Cardiac muscle cell (in vitro differentiated cells and primary cell): ENCODE data around the gene CLIC1. TPM values are rescaled to one million over a fixed set of nuclear protein-coding genes. Genes with fewer than 3 reads are reported as not detected.
A peak's percentile ranks its signal among the peaks of the same experiment; 100 is the strongest.

Experiments
- DNase-seq, 2 donors: peaks; one replicate each; pipeline versions ENCODE4 v3.0.0 to v3.0.0-alpha.2; 2010 to 2017; ENCODE audit warnings: low read depth in 1 of 2, low spot score in 1 of 2
- H3K27ac ChIP-seq: fragments of 200-600 bp; sonication (generic); 2 replicates; pipeline ENCODE4 v1.5.1; 2016
- H3K27me3 ChIP-seq: fragments of 200-600 bp; sonication (generic); 2 replicates; pipeline ENCODE4 v1.6.0; 2016; ENCODE audit warnings: control low read depth
- H3K36me3 ChIP-seq: fragments of 200-600 bp; sonication (generic); 2 replicates; pipeline ENCODE4 v1.5.1; 2016; ENCODE audit warnings: control low read depth
- H3K4me1 ChIP-seq: fragments of 200-600 bp; sonication (generic); 2 replicates; pipeline ENCODE4 v1.8.1; 2017; ENCODE audit warnings: low read depth, mild to moderate bottlenecking, mixed run types
- H3K4me3 ChIP-seq: fragments of 200-600 bp; sonication (generic); 2 replicates; pipeline ENCODE4 v1.5.1; 2016; ENCODE audit warnings: mild to moderate bottlenecking
- H3K9me3 ChIP-seq: fragments of 200-600 bp; sonication (generic); 2 replicates; pipeline ENCODE4 v1.5.1; 2017; ENCODE audit warnings: low read depth, mild to moderate bottlenecking, control low read depth
- polyA plus RNA-seq: library from polyadenylated mRNA; unstranded; fragments of >200 nt; fragmentation: Nextera tagmentation; extraction: Ambion mirVana; gene quantifications from 2 replicates; pipeline ENCODE4 v1.2.1, GENCODE V29; 2016
- total RNA-seq: library from RNA; depleted of rRNA; stranded (reverse); fragments of >200 nt; gene quantifications from 2 replicates; pipeline ENCODE4 v1.2.3, GENCODE V29; 2016
- TF ChIP-seq, protein P1 (sequence below): IDR thresholded peaks from 2 replicates; pipeline ENCODE4 v1.5.1; 2012; ENCODE audit warnings: low read depth, mild to moderate bottlenecking, low read length

Gene CLIC1
- total and polyA plus RNA-seq, 2 experiments from 2014 or later, result 226 to 318 TPM

DNA sequence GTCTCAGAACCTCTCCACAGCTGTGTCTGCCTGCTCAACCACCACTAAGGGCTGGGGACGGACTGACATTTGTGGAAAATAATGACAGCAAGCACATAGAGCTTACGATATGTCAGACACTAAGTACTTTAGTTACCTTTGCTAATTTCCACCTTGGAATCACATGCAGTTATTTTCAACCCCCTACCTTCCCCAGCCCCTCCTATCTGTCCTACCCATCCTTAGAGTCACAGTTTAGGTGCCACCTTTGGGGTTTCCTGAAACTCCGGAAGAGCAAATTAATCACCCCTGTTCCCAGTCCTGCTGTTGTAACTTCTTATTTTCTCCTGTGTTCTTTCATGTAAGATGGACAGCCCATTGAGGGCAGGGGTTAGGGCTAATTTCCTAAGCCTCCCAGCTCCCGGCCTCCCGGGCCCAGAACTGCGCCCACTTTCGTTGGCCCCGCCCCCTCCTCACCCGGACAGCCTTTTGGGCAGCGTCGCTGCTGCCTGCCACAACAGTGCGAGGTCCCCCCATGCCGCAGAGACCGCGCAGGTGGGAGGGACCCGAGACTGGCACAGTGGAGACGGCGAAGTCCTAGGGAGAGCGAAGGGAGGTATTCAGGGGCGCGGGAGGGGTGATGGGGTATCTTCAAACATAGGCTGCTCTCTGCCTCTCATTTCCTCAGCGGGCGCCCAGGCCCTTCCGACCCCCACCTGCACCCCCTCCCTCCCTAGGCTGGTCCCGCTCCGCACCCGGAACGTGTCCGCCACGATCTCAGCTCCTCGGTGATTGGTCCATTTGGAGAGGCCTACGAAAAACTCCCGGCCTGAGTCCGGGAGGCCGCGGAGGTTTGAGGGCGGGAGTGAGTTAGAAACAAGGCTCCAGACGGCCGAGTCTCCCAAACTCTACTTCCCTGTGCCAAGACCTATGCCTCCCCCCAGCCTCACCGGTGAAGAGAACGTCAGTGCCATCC is 8.3 kb downstream of the CLIC1 start:
- H3K27me3 ChIP-seq, result no peaks in the 10 kb centered on the region
- H3K36me3 ChIP-seq, result peaks cover 25% of the 10 kb centered on the region
- DNase-seq, result no peak
- TF ChIP-seq, protein P1, sequence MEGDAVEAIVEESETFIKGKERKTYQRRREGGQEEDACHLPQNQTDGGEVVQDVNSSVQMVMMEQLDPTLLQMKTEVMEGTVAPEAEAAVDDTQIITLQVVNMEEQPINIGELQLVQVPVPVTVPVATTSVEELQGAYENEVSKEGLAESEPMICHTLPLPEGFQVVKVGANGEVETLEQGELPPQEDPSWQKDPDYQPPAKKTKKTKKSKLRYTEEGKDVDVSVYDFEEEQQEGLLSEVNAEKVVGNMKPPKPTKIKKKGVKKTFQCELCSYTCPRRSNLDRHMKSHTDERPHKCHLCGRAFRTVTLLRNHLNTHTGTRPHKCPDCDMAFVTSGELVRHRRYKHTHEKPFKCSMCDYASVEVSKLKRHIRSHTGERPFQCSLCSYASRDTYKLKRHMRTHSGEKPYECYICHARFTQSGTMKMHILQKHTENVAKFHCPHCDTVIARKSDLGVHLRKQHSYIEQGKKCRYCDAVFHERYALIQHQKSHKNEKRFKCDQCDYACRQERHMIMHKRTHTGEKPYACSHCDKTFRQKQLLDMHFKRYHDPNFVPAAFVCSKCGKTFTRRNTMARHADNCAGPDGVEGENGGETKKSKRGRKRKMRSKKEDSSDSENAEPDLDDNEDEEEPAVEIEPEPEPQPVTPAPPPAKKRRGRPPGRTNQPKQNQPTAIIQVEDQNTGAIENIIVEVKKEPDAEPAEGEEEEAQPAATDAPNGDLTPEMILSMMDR, result no peak
- no peaks in the 10 kb centered on the region for H3K4me1 ChIP-seq
- H3K9me3 ChIP-seq, result no peaks in the 10 kb centered on the region
- no peak overlapping the region for H3K27ac ChIP-seq
- H3K4me3 ChIP-seq, result no peak overlapping the region

DNA sequence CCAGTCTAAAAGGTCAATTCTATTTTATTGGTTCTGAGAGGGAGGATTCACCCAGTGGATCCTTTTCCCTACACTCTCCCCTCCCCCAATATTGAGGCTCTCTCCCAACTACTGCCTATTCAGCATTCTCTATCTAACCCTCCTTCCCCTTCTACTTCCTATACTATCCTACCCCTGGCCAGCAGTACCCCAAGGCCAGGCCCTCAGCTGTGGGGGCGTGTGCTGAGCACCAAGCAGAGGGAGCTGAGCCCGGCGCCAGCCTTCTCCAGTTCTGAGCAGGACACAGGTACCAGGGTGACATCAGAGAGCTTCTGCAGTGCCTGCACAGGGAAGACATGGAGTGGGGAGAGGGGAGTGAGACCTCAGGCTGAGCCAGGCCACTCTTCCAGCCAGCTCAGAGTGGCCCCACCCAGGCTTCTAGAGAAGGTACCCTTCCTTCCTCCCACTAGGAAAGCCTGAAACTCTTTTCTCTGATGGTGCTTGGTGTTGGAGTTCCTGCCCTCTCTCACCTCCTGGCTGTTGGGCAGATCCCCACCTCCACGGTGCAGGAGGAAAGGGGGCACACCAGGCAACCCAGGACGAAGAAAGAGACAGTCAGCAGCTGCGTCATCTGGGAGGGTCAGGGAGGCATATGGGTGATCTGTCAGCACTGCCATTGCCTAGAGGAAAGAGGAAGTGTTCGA is 9.2 kb downstream of the CLIC1 start:
- Histone ChIP-seq H3K4me3 (no peak overlapping the region), H3K36me3 (peaks cover 19% of the 10 kb centered on the region), H3K27ac (no peak overlapping the region), H3K9me3 (no peaks in the 10 kb centered on the region), H3K4me1 (no peaks in the 10 kb centered on the region), H3K27me3 (no peaks in the 10 kb centered on the region)
- no peak for DNase-seq
- TF ChIP-seq, protein P1, result no peak

DNA sequence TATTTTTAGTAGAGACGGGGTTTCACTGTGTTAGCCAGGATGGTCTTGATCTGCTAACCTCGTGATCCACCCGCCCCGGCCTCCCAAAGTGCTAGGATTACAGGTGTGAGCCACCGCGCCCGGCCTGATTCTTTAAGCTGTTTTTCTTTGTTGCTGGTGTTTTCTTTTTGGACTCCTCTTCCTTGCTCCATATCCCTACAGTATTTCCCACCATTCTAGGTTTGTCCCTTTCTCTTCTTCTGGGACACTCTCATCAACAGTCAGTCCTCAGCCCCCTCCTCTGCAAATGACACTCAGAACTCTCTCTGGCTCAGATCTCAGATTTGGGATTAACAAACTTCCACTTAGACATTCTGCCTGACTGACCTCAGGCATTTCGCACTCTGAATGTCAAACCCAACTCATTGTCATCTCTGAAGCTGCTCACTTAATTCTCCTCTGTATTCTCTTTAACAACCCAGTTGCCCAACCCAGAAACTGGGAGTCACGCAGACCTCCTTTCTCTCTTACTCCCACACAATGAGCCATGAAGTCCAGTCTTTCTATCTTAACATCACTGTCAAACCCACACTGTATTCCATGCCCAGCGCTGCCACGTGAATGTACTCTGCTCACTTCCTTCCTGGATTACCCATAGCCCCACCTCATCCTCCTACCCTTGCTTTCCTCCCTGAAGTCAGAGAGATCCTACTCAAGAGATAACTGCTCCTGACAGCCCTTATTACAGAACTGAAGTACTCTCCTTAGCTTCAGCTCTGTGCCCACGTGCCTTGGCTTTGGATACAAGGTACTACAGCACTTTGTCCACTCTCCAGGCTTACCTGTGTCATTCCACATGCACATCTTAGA is 10.6 kb downstream of the CLIC1 start:
- Histone ChIP-seq H3K27me3 (no peaks in the 10 kb centered on the region), H3K4me1 (no peaks in the 10 kb centered on the region), H3K27ac (no peak overlapping the region), H3K36me3 (peaks cover 9% of the 10 kb centered on the region), H3K4me3 (no peak overlapping the region), H3K9me3 (no peaks in the 10 kb centered on the region)
- TF ChIP-seq, protein P1, result no peak
- DNase-seq, result peak in 1 of 2 donors; percentile 75

DNA sequence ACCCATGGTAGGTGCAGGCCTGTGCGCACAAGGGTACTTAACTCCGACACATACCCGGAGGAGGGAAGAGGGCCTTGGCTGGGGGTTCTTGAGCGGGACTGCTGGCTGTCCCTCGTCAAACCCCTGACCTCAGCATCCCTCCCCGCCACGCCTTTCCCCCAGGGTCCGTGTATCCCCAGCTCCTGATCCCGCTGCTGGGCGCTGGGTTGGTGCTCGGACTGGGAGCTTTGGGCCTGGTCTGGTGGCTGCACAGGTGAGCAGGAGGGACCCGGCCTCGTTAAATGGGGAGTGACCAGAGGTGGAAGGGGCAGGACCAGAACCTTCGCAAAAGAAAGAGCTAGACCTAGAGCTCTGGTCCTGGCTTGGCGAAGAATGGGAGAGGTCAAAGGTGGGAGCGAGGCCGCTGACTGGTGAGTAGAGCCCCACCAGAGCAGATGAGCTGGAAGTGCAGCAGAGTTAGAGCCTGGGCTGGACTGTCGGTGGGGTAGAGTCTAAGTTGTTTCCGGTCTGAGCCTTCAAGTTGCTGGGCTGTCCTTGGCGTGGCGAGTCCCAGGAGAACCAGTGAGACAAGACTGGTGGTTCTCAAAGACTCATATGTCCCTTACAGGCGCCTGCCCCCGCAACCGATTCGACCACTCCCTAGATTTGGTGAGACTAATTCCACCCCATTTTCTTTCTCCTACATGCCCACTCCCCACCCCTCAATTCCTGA is 12.2 kb downstream of the CLIC1 start:
- H3K4me1 ChIP-seq, result no peaks in the 10 kb centered on the region
- H3K4me3 ChIP-seq, result no peak overlapping the region
- no peak for DNase-seq

More for the DNA sequence above, 12.2 kb downstream of the CLIC1 start:
- TF ChIP-seq, protein P1, result no peak
- no peak overlapping the region for H3K27ac ChIP-seq
- H3K27me3 ChIP-seq, result no peaks in the 10 kb centered on the region
- H3K36me3 ChIP-seq, result peaks cover 9% of the 10 kb centered on the region
- no peaks in the 10 kb centered on the region for H3K9me3 ChIP-seq
